HEK293 (cell line): Measurements from ENCODE around the gene CCR6.

Experiments used
- CTCF ChIA-PET: fragments of 350-600 bp; formaldehyde crosslinking; extraction: SDS; loops from one replicate; lab custom pipeline; 2021; ENCODE audit warnings: antibody characterized with exemption; lab: Yijun Ruan, JAX
- POLR2A ChIA-PET: fragments of 300-600 bp; formaldehyde crosslinking; extraction: SDS; loops from one replicate; lab custom pipeline; 2020; ENCODE audit warnings: antibody characterized with exemption, inconsistent platforms; lab: Yijun Ruan, JAX
- H3K27ac ChIP-seq: fragments of 200-500 bp; sonication (Bioruptor generic); 2 replicates; pipeline ENCODE4 v1.5.1; 2014; ENCODE audit warnings: low read depth, low read length, control low read depth, inconsistent platforms; ENCODE audit errors: extremely low read depth
- H3K36me3 ChIP-seq, 2 experiments: fragments of 200-500 bp in 1 of 2; sonication (Bioruptor generic) in 1 of 2; 1 replicate in 1 of 2; 2 replicates in 1 of 2; pipeline ENCODE4 v1.5.1; 2014 to 2017; ENCODE audit warnings: inconsistent platforms in 2 of 2, low read length in 2 of 2; ENCODE audit not compliant: control insufficient read depth in 2 of 2, insufficient read depth in 1 of 2
- H3K4me1 ChIP-seq: fragments of 200-500 bp; sonication (Bioruptor generic); 2 replicates; pipeline ENCODE4 v1.5.1; 2014; ENCODE audit warnings: mild to moderate bottlenecking, low read length, inconsistent platforms; ENCODE audit not compliant: control insufficient read depth, insufficient read depth
- H3K4me3 ChIP-seq: 2 replicates; pipeline ENCODE4 v1.5.1; 2011; ENCODE audit warnings: low read depth, mild to moderate bottlenecking, control low read depth, low read length, moderate library complexity
- H3K9me3 ChIP-seq: fragments of 200-500 bp; sonication (Bioruptor generic); 2 replicates; pipeline ENCODE4 v1.5.1; 2014; ENCODE audit warnings: low read depth, low read length, inconsistent platforms; ENCODE audit not compliant: control insufficient read depth, insufficient read depth
- GLI4 ChIP-seq: fragments of 450-650 bp; formaldehyde crosslinking; IDR thresholded peaks from 2 replicates; pipeline ENCODE4 v1.5.1; 2016; ENCODE audit warnings: missing biosample characterization, missing genetic modification characterization
- OSR2 ChIP-seq: fragments of 450-650 bp; formaldehyde crosslinking; IDR thresholded peaks from 2 replicates; pipeline ENCODE4 v1.5.1; 2016; ENCODE audit warnings: missing biosample characterization, missing genetic modification characterization
- SALL2 ChIP-seq: fragments of 450-650 bp; formaldehyde crosslinking; IDR thresholded peaks from 2 replicates; pipeline ENCODE4 v1.5.0; 2017; ENCODE audit warnings: missing biosample characterization, mild to moderate bottlenecking, missing genetic modification characterization, borderline replicate concordance
- ZNF155 ChIP-seq: fragments of 450-650 bp; formaldehyde crosslinking; IDR thresholded peaks from 2 replicates; pipeline ENCODE4 v1.5.1; 2016; ENCODE audit warnings: missing biosample characterization, missing genetic modification characterization
- ZNF302 ChIP-seq: fragments of 450-650 bp; formaldehyde crosslinking; IDR thresholded peaks from 2 replicates; pipeline ENCODE4 v1.5.1; 2016; ENCODE audit warnings: missing biosample characterization, missing genetic modification characterization, low read depth
- ZNF324 ChIP-seq: fragments of 450-650 bp; formaldehyde crosslinking; IDR thresholded peaks from 2 replicates; pipeline ENCODE4 v1.5.1; 2016; ENCODE audit warnings: missing biosample characterization, missing genetic modification characterization
- ZNF391 ChIP-seq: fragments of 450-650 bp; formaldehyde crosslinking; IDR thresholded peaks from 2 replicates; pipeline ENCODE4 v1.5.1; 2016; ENCODE audit warnings: low read depth, missing biosample characterization, missing genetic modification characterization, borderline replicate concordance
- ZNF416 ChIP-seq: fragments of 450-650 bp; formaldehyde crosslinking; IDR thresholded peaks from 2 replicates; pipeline ENCODE4 v1.5.1; 2016; ENCODE audit warnings: missing biosample characterization, missing genetic modification characterization
- ZNF558 ChIP-seq: fragments of 450-650 bp; formaldehyde crosslinking; IDR thresholded peaks from 2 replicates; pipeline ENCODE4 v1.5.1; 2016; ENCODE audit warnings: missing biosample characterization, missing genetic modification characterization
- ZNF707 ChIP-seq: fragments of 450-650 bp; formaldehyde crosslinking; IDR thresholded peaks from 2 replicates; pipeline ENCODE4 v1.5.1; 2016; ENCODE audit warnings: missing biosample characterization, missing genetic modification characterization
- ZNF747 ChIP-seq: fragments of 450-650 bp; formaldehyde crosslinking; IDR thresholded peaks from 2 replicates; pipeline ENCODE4 v1.5.1; 2016; ENCODE audit warnings: missing biosample characterization, missing genetic modification characterization
- ZNF768 ChIP-seq: fragments of 450-650 bp; formaldehyde crosslinking; IDR thresholded peaks from 2 replicates; pipeline ENCODE4 v1.5.1; 2018; ENCODE audit warnings: missing biosample characterization, mild to moderate bottlenecking, missing genetic modification characterization
- ZSCAN30 ChIP-seq: fragments of 450-650 bp; IDR thresholded peaks from 2 replicates; pipeline ENCODE4 v1.5.1; 2018; ENCODE audit warnings: missing biosample characterization, mild to moderate bottlenecking, missing genetic modification characterization, moderate library complexity
- TF ChIP-seq, protein P1 (sequence below): fragments of 450-650 bp; formaldehyde crosslinking; IDR thresholded peaks from 2 replicates; pipeline ENCODE4 v1.5.1; 2017; ENCODE audit warnings: missing biosample characterization, mild to moderate bottlenecking, missing genetic modification characterization, moderate library complexity
- TF ChIP-seq, protein P2 (sequence below): fragments of 450-650 bp; formaldehyde crosslinking; IDR thresholded peaks from 2 replicates; pipeline ENCODE4 v1.5.1; 2016; ENCODE audit warnings: missing biosample characterization, missing genetic modification characterization, borderline replicate concordance
- TF ChIP-seq, protein P3 (sequence below): fragments of 450-650 bp; IDR thresholded peaks from 2 replicates; pipeline ENCODE4 v1.5.1; 2018; ENCODE audit warnings: missing biosample characterization, mild to moderate bottlenecking, missing genetic modification characterization
- TF ChIP-seq, protein P4 (sequence below): fragments of 450-650 bp; formaldehyde crosslinking; conservative IDR thresholded peaks from 2 replicates; pipeline ENCODE4 v1.5.1; 2016; ENCODE audit warnings: low read depth, missing biosample characterization, missing genetic modification characterization

The CCR6 gene

DNA sequence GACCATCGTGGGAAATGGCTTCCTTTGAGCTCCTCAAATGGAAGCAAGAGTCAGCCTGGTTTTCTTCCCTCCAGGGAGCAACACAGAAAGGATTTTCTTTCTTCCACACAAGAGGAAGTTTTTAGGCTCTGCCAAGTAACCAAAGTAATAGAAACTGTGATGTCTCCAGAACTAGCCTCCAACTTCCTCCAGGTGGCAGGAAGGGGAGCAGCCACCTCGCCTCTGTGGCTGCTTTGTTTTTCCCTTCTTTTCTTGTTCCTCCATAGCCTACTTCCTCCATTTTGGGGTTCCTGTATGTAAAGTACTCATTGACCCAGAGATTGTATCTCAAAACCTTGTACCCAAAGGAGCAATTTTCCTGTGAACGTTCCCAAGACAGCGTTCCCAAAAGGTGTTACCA, 32.7 kb upstream of the CCR6 start:
- no peak for TF ChIP-seq ZNF391 (tag by site-specific recombination)
- Histone ChIP-seq H3K27ac (no peak overlapping the region), H3K4me3 (no peak overlapping the region), H3K36me3 (no peaks in the 10 kb centered on the region), H3K9me3 (no peaks in the 10 kb centered on the region), H3K4me1 (no peaks in the 10 kb centered on the region)
- ChIA-PET CTCF (no interaction called here), POLR2A (no interaction called here)

DNA sequence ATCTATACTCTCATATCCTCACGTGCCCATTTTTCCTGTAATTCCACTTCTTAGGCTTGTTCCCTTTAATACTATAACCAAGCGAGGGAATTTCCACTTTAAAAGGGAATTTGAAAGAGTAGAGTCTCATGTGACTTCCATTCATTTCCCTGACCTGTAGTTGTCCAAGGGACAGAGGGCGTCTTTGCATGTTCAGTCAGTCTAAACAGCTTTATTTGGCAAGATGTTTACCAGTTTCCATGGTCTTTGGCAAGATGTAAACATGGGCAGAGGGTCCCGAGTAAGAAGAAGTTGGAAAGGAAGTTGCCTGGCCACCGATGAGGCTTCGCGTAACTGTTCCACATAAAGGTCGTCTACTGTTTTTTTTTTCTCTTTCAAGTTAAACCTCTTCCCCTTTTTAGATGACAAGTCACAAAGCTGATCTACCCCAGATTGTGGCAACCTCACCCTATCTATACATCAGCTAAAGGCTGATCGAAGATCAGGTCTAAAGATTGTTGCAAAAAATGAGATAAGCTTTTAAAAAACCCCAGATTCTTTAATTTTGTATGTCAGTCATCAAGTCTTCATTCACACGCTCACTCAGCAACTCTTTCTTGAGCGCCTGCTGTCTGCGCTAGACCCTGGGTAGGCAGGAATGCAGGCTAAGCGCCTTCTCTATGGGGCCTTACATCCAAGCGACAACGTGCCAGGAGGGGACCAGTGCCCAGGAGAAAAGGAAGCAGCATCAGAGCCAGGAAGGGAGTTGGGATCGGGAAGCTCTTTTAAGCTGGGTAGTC, 31.7 kb upstream of the CCR6 start:
- no peaks in the 10 kb centered on the region for H3K9me3 ChIP-seq
- TF ChIP-seq ZNF558, result no peak
- TF ChIP-seq ZNF768 (tag by site-specific recombination), result no peak
- ChIA-PET POLR2A (no interaction called here), CTCF (interaction anchor here (0.6 kb wide), 1 partner anchor 60 kb away, joined by 3 read pairs; no protein-coding TSS in a partner anchor)
- no peaks in the 10 kb centered on the region for H3K36me3 ChIP-seq
- H3K27ac ChIP-seq, result no peak overlapping the region
- H3K4me1 ChIP-seq, result no peaks in the 10 kb centered on the region
- H3K4me3 ChIP-seq, result no peak overlapping the region

DNA sequence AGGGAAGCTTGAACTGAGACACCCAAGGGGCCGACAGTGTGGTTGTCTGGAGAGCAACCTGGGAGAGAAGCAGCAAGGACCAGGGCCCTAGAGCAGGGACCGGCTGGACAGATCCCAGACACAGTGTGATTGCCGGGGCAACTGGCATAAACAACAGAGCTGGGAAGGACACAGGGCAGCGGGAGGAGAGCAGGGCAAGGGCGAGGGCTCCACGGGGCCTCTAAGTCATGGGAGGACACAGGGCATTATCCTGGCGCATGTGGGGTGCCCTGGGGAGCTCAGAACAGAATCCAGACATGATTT, 31.1 kb upstream of the CCR6 start:
- H3K9me3 ChIP-seq, result no peaks in the 10 kb centered on the region
- CTCF ChIA-PET, result interaction anchor here (0.6 kb wide), 1 partner anchor 60 kb away, joined by 3 read pairs; no protein-coding TSS in a partner anchor
- TF ChIP-seq ZNF324 (tag by site-specific recombination), result no peak
- no peak for TF ChIP-seq ZNF707
- no peak for TF ChIP-seq ZSCAN30 (tag by site-specific recombination)
- TF ChIP-seq, protein P1, sequence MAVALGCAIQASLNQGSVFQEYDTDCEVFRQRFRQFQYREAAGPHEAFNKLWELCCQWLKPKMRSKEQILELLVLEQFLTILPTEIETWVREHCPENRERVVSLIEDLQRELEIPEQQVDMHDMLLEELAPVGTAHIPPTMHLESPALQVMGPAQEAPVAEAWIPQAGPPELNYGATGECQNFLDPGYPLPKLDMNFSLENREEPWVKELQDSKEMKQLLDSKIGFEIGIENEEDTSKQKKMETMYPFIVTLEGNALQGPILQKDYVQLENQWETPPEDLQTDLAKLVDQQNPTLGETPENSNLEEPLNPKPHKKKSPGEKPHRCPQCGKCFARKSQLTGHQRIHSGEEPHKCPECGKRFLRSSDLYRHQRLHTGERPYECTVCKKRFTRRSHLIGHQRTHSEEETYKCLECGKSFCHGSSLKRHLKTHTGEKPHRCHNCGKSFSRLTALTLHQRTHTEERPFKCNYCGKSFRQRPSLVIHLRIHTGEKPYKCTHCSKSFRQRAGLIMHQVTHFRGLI (tag by site-specific recombination), result no peak
- no peak for TF ChIP-seq ZNF416 (tag by site-specific recombination)
- TF ChIP-seq, protein P2, sequence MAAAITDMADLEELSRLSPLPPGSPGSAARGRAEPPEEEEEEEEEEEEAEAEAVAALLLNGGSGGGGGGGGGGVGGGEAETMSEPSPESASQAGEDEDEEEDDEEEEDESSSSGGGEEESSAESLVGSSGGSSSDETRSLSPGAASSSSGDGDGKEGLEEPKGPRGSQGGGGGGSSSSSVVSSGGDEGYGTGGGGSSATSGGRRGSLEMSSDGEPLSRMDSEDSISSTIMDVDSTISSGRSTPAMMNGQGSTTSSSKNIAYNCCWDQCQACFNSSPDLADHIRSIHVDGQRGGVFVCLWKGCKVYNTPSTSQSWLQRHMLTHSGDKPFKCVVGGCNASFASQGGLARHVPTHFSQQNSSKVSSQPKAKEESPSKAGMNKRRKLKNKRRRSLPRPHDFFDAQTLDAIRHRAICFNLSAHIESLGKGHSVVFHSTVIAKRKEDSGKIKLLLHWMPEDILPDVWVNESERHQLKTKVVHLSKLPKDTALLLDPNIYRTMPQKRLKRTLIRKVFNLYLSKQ (tag by site-specific recombination), result no peak
- TF ChIP-seq, protein P3, sequence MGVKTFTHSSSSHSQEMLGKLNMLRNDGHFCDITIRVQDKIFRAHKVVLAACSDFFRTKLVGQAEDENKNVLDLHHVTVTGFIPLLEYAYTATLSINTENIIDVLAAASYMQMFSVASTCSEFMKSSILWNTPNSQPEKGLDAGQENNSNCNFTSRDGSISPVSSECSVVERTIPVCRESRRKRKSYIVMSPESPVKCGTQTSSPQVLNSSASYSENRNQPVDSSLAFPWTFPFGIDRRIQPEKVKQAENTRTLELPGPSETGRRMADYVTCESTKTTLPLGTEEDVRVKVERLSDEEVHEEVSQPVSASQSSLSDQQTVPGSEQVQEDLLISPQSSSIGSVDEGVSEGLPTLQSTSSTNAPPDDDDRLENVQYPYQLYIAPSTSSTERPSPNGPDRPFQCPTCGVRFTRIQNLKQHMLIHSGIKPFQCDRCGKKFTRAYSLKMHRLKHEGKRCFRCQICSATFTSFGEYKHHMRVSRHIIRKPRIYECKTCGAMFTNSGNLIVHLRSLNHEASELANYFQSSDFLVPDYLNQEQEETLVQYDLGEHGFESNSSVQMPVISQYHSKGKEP (tag by site-specific recombination), result no peak
- no peak for TF ChIP-seq SALL2 (tag by site-specific recombination)
- TF ChIP-seq ZNF747 (tag by site-specific recombination), result no peak
- no peak for TF ChIP-seq OSR2 (tag by site-specific recombination)
- no peak for TF ChIP-seq GLI4 (tag by site-specific recombination)
- no peak for TF ChIP-seq ZNF155 (tag by site-specific recombination)
- TF ChIP-seq ZNF302, result no peak
- TF ChIP-seq, protein P4, sequence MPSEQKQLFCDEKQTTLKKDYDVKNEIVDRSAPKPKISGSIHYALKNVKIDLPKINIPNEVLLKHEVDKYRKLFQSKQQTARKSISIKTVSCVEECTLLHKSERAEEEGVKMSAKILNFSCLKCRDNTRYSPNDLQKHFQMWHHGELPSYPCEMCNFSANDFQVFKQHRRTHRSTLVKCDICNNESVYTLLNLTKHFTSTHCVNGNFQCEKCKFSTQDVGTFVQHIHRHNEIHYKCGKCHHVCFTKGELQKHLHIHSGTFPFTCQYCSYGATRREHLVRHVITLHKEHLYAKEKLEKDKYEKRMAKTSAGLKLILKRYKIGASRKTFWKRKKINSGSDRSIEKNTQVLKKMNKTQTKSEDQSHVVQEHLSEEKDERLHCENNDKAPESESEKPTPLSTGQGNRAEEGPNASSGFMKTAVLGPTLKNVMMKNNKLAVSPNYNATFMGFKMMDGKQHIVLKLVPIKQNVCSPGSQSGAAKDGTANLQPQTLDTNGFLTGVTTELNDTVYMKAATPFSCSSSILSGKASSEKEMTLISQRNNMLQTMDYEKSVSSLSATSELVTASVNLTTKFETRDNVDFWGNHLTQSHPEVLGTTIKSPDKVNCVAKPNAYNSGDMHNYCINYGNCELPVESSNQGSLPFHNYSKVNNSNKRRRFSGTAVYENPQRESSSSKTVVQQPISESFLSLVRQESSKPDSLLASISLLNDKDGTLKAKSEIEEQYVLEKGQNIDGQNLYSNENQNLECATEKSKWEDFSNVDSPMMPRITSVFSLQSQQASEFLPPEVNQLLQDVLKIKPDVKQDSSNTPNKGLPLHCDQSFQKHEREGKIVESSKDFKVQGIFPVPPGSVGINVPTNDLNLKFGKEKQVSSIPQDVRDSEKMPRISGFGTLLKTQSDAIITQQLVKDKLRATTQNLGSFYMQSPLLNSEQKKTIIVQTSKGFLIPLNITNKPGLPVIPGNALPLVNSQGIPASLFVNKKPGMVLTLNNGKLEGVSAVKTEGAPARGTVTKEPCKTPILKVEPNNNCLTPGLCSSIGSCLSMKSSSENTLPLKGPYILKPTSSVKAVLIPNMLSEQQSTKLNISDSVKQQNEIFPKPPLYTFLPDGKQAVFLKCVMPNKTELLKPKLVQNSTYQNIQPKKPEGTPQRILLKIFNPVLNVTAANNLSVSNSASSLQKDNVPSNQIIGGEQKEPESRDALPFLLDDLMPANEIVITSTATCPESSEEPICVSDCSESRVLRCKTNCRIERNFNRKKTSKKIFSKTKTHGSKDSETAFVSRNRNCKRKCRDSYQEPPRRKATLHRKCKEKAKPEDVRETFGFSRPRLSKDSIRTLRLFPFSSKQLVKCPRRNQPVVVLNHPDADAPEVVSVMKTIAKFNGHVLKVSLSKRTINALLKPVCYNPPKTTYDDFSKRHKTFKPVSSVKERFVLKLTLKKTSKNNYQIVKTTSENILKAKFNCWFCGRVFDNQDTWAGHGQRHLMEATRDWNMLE (tag by site-specific recombination), result no peak
- no peaks in the 10 kb centered on the region for H3K36me3 ChIP-seq
- H3K4me1 ChIP-seq, result no peaks in the 10 kb centered on the region
- H3K4me3 ChIP-seq, result no peak overlapping the region
- H3K27ac ChIP-seq, result no peak overlapping the region
- POLR2A ChIA-PET, result no interaction called here
